A204.1 (cell line): ENCODE results near the gene SLC35F3.

Source experiments
- FAIRE-seq: peaks from 2 replicates; lab custom pipeline; 2012; peaks lifted over from hg19 to GRCh38; lab: Jason Lieb, UNC

The SLC35F3 gene

GRCh38 chr1:233912909-233913308 is 8.4 kb downstream of the SLC35F3 start:
- FAIRE-seq, result no peak

- FAIRE-seq, result no peak
These were observed 12.2 kb downstream of the SLC35F3 start for GRCh38 chr1:233916706-233917105.

GRCh38 chr1:233919786-233920185 is 15.3 kb downstream of the SLC35F3 start:
- FAIRE-seq, result no peak

- no peak for FAIRE-seq
These were observed 23.6 kb downstream of the SLC35F3 start for GRCh38 chr1:233928123-233928522.

GRCh38 chr1:233933339-233933738 is 28.9 kb downstream of the SLC35F3 start:
- FAIRE-seq, result no peak

GRCh38 chr1:233935297-233935868 is 30.9 kb downstream of the SLC35F3 start:
- FAIRE-seq, result no peak

GRCh38 chr1:233936422-233936821 is 31.9 kb downstream of the SLC35F3 start:
- no peak for FAIRE-seq

- no peak for FAIRE-seq
These were observed 32.4 kb downstream of the SLC35F3 start for GRCh38 chr1:233936842-233937241.

GRCh38 chr1:233938476-233938875 is 34.0 kb downstream of the SLC35F3 start:
- no peak for FAIRE-seq

GRCh38 chr1:233939451-233939850 is 35.0 kb downstream of the SLC35F3 start:
- FAIRE-seq, result no peak

GRCh38 chr1:233940908-233941307 is 36.4 kb downstream of the SLC35F3 start:
- no peak for FAIRE-seq

GRCh38 chr1:233944601-233945000 is 40.1 kb downstream of the SLC35F3 start:
- no peak for FAIRE-seq

GRCh38 chr1:233945573-233945972 is 41.1 kb downstream of the SLC35F3 start:
- no peak for FAIRE-seq

- no peak for FAIRE-seq
These were observed 41.5 kb downstream of the SLC35F3 start for GRCh38 chr1:233945979-233946378.

GRCh38 chr1:233946724-233947123 is 42.2 kb downstream of the SLC35F3 start:
- no peak for FAIRE-seq

GRCh38 chr1:233951804-233952203 is 47.3 kb downstream of the SLC35F3 start:
- FAIRE-seq, result no peak

GRCh38 chr1:233957691-233958090 is 53.2 kb downstream of the SLC35F3 start:
- FAIRE-seq, result no peak

GRCh38 chr1:233959102-233959501 is 54.6 kb downstream of the SLC35F3 start:
- FAIRE-seq, result no peak

- FAIRE-seq, result no peak
These were observed 55.5 kb downstream of the SLC35F3 start for GRCh38 chr1:233959971-233960370.

GRCh38 chr1:233960386-233960785 is 55.9 kb downstream of the SLC35F3 start:
- FAIRE-seq, result no peak

- FAIRE-seq, result no peak
These were observed 58.4 kb downstream of the SLC35F3 start for GRCh38 chr1:233962878-233963277.

GRCh38 chr1:233965856-233966255 is 61.4 kb downstream of the SLC35F3 start:
- no peak for FAIRE-seq

- no peak for FAIRE-seq
These were observed 67.3 kb downstream of the SLC35F3 start for GRCh38 chr1:233971753-233972152.

- FAIRE-seq, result no peak
These were observed 68.1 kb downstream of the SLC35F3 start for GRCh38 chr1:233972563-233972950.
